Sciatic nerve (tissue), 2 donors: ENCODE data around the gene NRXN2. TPM values are rescaled to one million over a fixed set of nuclear protein-coding genes. Genes with fewer than 3 reads are reported as not detected.
A peak's percentile ranks its signal among the peaks of the same experiment; 100 is the strongest.

Experiments
- ATAC-seq: fragments of 200-7000 bp; cut with Tn5 transposase; one replicate; pipeline ENCODE4 v1.9.1; 2020; ENCODE audit warnings: mild to moderate bottlenecking, moderate library complexity
- DNase-seq: peaks from one replicate; pipeline ENCODE4 v3.0.0-alpha.2; 2020; ENCODE audit warnings: low spot score
- intact Hi-C: fragments of 100-400 bp; cut with DNase I; formaldehyde crosslinking; loops from one replicate; pipeline ENCODE4 v1.14.2; 2022
- total RNA-seq: library from RNA; stranded (reverse); fragmentation: NEBNext Ultra II Directional; extraction: Animal tissue kit (Norgen Biotek cat#: 25700); gene quantifications from one replicate; pipeline ENCODE4 v1.2.1, GENCODE V29; 2021
- donor health status: DM: no; HTN: no; CAD: no.
- donor health status: DM: no; HTN: no; CAD: no.

The NRXN2 gene
- total RNA-seq = 13.7 TPM

- ATAC-seq = peak; percentile 97
- intact Hi-C loops = loop anchor here (10.0 kb wide), 1 partner anchor 159 kb away; no protein-coding TSS in a partner anchor
- peak; percentile 88 for DNase-seq
Measured at GRCh38 chr11:64723117-64723906, at the start of gene NRXN2. TSS of gene NRXN2 (minus strand) at chr11:64723197. CDS start at chr11:64713699, 9,498 bp downstream.

- ATAC-seq (no peak), DNase-seq (no peak)
- intact Hi-C loops = no loop called here
Measured at GRCh38 chr11:64772303-64773018, 49.5 kb upstream of the NRXN2 start.

GRCh38 chr11:64771861-64772260, 48.9 kb upstream of the NRXN2 start:
- intact Hi-C loops = no loop called here
- ATAC-seq (no peak), DNase-seq (no peak)

- intact Hi-C loops = no loop called here
- peak; percentile 49 for DNase-seq
- ATAC-seq = no peak
Measured at GRCh38 chr11:64770120-64770519, 47.1 kb upstream of the NRXN2 start.

GRCh38 chr11:64769283-64769682, 46.3 kb upstream of the NRXN2 start:
- ATAC-seq (no peak), DNase-seq (peak; percentile 25)
- intact Hi-C loops = no loop called here

GRCh38 chr11:64768300-64768694, 45.3 kb upstream of the NRXN2 start:
- intact Hi-C loops = no loop called here
- ATAC-seq (no peak), DNase-seq (peak; percentile 12)

- DNase-seq (peak; percentile 80), ATAC-seq (peak; percentile 4)
- intact Hi-C loops = no loop called here
Measured at GRCh38 chr11:64767344-64768299, 44.6 kb upstream of the NRXN2 start.

- no peak for ATAC-seq
- DNase-seq = peak; percentile 54
- intact Hi-C loops = no loop called here
Measured at GRCh38 chr11:64766881-64767280, 43.9 kb upstream of the NRXN2 start.

GRCh38 chr11:64765851-64766665, 43.1 kb upstream of the NRXN2 start:
- intact Hi-C loops = no loop called here
- no peak for ATAC-seq
- DNase-seq = peak; percentile 56

GRCh38 chr11:64765291-64765850, 42.4 kb upstream of the NRXN2 start:
- DNase-seq (peak; percentile 59), ATAC-seq (no peak)
- intact Hi-C loops = no loop called here

GRCh38 chr11:64764753-64765152, 41.8 kb upstream of the NRXN2 start:
- DNase-seq (peak; percentile 32), ATAC-seq (no peak)
- intact Hi-C loops = no loop called here

- ATAC-seq (no peak), DNase-seq (peak; percentile 52)
- intact Hi-C loops = no loop called here
Measured at GRCh38 chr11:64764040-64764611, 41.1 kb upstream of the NRXN2 start.

GRCh38 chr11:64763526-64764039, 40.6 kb upstream of the NRXN2 start:
- DNase-seq (peak; percentile 47), ATAC-seq (no peak)
- intact Hi-C loops = no loop called here

- DNase-seq (peak; percentile 53), ATAC-seq (no peak)
- intact Hi-C loops = no loop called here
Measured at GRCh38 chr11:64762674-64763525, 39.9 kb upstream of the NRXN2 start.

- DNase-seq = peak; percentile 51
Measured at GRCh38 chr11:64762277-64762673, 39.3 kb upstream of the NRXN2 start.

GRCh38 chr11:64760759-64761420, 37.9 kb upstream of the NRXN2 start:
- DNase-seq = peak; percentile 39

More at GRCh38 chr11:64762277-64762673, 39.3 kb upstream of the NRXN2 start:
- ATAC-seq = no peak
- intact Hi-C loops = no loop called here

More at GRCh38 chr11:64760759-64761420, 37.9 kb upstream of the NRXN2 start:
- intact Hi-C loops = no loop called here
- ATAC-seq = no peak
